Stomach smooth muscle (tissue), 2 donors: ENCODE measurements around the gene ARHGEF7.
A peak's percentile ranks its signal among the peaks of the same experiment; 100 is the strongest.

ENCODE experiments used
- H3K27ac ChIP-seq: one replicate; pipeline ENCODE4 v1.7.0; 2013; ENCODE audit warnings: mild to moderate bottlenecking, low read length, inconsistent platforms
- H3K27me3 ChIP-seq, 2 donors: one replicate each; pipeline ENCODE4 v1.7.0; 2013; ENCODE audit warnings: low read length in 2 of 2; ENCODE audit not compliant: insufficient read depth in 2 of 2, control insufficient read depth in 1 of 2
- H3K36me3 ChIP-seq, 2 donors: one replicate each; pipeline ENCODE4 v1.7.0; 2013; ENCODE audit warnings: low read length in 2 of 2; ENCODE audit not compliant: control insufficient read depth in 2 of 2, insufficient read depth in 2 of 2
- H3K4me1 ChIP-seq: one replicate; pipeline ENCODE4 v1.7.0; 2013; ENCODE audit warnings: low read length; ENCODE audit not compliant: control insufficient read depth, insufficient read depth
- H3K4me3 ChIP-seq, 2 donors: one replicate each; pipeline ENCODE4 v1.7.0; 2013; ENCODE audit warnings: low read length in 2 of 2
- H3K9ac ChIP-seq, 2 donors: one replicate each; pipeline ENCODE4 v1.7.0; 2013; ENCODE audit warnings: low read length in 2 of 2, mild to moderate bottlenecking in 1 of 2
- H3K9me3 ChIP-seq, 2 donors: one replicate each; pipeline ENCODE4 v1.7.0; 2013; ENCODE audit warnings: low read length in 2 of 2; ENCODE audit not compliant: control insufficient read depth in 2 of 2
- donor health status: healthy.
- donor health status: Pancreatic carcinoma.

ARHGEF7 gene

DNA sequence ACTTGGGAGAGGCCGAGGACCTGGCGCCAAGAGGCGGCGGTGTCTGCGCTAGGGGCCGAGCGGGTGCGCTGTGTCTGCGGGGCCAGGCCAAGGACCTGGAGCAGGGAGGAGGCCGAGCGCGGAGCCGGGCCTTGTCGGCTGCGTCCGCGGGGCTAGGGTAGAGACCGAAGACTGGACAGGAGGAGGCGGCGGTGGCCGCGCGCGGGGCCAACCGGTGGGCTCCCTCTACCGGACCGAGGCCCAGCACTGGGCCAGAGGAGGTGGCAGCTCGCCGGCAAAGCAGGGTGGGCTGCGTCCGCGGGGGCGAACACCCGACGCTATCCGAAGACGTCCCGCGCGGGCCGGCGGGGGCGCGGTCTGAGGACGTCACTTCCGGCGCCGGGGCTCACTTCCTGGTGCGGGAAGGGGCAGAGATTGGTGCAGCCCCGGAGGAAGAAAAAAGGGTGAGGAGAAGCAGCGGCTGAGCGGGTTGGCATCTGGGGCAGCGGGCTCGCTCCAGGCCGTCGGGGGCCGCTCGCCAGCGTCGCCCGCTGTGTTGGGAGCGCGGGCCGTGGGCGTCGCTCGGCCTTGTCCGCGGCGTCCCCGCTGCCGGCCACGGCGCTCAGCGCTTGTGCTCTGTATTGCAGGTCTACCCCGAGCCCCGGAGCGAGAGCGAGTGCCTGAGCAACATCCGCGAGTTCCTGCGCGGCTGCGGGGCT, 38.3 kb downstream of the ARHGEF7 start:
- H3K4me1 ChIP-seq = peaks cover 9% of the 10 kb centered on the region
- H3K27ac ChIP-seq = peak overlapping the region; percentile 95
- H3K4me3 ChIP-seq = peak overlapping the region; percentile 87 to 93
- no peaks in the 10 kb centered on the region for H3K36me3 ChIP-seq
- peak overlapping the region; percentile 95 to 97 for H3K9ac ChIP-seq
- no peaks in the 10 kb centered on the region for H3K9me3 ChIP-seq
- H3K27me3 ChIP-seq = no peaks in the 10 kb centered on the region

DNA sequence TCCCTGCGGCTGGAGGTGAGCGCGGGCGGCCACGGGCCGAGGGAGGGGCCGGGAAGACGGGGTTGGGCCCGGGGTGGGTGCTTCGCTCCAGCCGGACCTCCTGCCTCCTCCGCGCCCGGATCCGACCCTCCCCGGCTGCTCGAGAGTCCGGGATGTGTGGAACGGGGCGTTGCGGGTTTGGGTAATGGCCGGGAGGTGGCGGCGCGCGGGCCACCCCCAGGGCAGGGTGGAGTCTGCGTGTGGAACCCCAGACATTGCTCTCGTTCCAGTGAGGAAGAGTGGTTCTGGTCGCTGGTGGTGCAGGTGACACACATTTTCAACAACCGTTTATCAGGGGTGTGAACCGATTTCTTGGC, 38.8 kb downstream of the ARHGEF7 start:
- H3K36me3 ChIP-seq = peaks cover 0 to 2% of the 10 kb centered on the region in 2 donors
- peak overlapping the region; percentile 95 to 97 for H3K9ac ChIP-seq
- no peaks in the 10 kb centered on the region for H3K27me3 ChIP-seq
- H3K9me3 ChIP-seq = no peaks in the 10 kb centered on the region
- peak overlapping the region; percentile 95 for H3K27ac ChIP-seq
- peaks cover 9% of the 10 kb centered on the region for H3K4me1 ChIP-seq
- H3K4me3 ChIP-seq = peak overlapping the region; percentile 87 to 93

DNA sequence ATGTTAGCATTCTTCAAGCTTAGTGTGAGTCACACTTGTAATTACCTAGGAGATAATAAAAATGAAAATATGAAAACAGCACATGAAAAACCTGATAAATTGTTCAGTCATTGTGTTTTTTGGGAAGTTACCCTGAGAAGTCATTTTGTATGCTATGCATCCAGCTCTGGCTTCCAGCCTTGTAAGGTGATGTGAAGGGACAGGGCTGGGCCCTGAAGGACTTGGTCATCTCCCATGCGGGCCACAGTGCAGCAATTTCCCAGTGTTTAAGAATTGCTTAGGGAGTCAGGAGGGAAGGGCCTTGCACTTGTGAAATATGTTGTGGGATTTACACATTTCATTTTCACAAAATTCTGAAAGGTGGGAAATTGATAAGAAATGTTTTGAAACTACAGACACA, 41.3 kb downstream of the ARHGEF7 start:
- H3K27ac ChIP-seq = no peak overlapping the region
- no peak overlapping the region for H3K4me3 ChIP-seq
- no peak overlapping the region for H3K9ac ChIP-seq
- no peaks in the 10 kb centered on the region for H3K27me3 ChIP-seq
- peaks cover 0 to 5% of the 10 kb centered on the region in 2 donors for H3K36me3 ChIP-seq
- H3K9me3 ChIP-seq = no peaks in the 10 kb centered on the region
- peaks cover 9% of the 10 kb centered on the region for H3K4me1 ChIP-seq

- Histone ChIP-seq H3K36me3 (peaks cover 0 to 5% of the 10 kb centered on the region in 2 donors), H3K27ac (no peak overlapping the region), H3K9me3 (no peaks in the 10 kb centered on the region), H3K9ac (no peak overlapping the region), H3K4me3 (no peak overlapping the region), H3K4me1 (peaks cover 9% of the 10 kb centered on the region), H3K27me3 (no peaks in the 10 kb centered on the region)
Observed at GRCh38 chr13:111158136-111158805, 43.2 kb downstream of the ARHGEF7 start.

GRCh38 chr13:111159362-111160320, 44.5 kb downstream of the ARHGEF7 start:
- H3K36me3 ChIP-seq = peaks cover 0 to 5% of the 10 kb centered on the region in 2 donors
- peaks cover 5% of the 10 kb centered on the region for H3K4me1 ChIP-seq
- no peak overlapping the region for H3K4me3 ChIP-seq
- H3K27ac ChIP-seq = no peak overlapping the region
- H3K9me3 ChIP-seq = no peaks in the 10 kb centered on the region
- no peaks in the 10 kb centered on the region for H3K27me3 ChIP-seq
- H3K9ac ChIP-seq = no peak overlapping the region

DNA sequence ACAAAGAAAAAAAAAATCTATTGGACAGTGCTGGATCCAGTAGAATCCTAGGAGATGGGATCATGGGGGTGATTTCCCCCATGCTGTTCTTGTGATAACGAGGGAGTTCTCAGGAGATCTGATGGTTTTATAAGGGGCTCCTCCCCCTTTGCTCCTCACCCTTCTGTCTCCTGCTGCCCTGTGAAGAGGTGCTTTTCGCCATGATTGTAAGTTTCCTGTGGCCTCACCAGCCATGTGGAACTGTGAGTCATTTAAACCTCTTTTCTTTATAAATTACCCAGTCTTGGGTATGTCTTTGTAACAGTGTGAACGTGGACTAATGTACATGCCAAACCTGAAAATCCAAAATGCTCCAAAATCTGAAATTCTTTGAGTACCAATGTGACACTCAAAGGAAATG, 45.5 kb downstream of the ARHGEF7 start:
- Histone ChIP-seq H3K4me3 (no peak overlapping the region), H3K27ac (no peak overlapping the region), H3K9me3 (no peaks in the 10 kb centered on the region), H3K27me3 (no peaks in the 10 kb centered on the region), H3K36me3 (peaks cover 0 to 5% of the 10 kb centered on the region in 2 donors), H3K9ac (no peak overlapping the region), H3K4me1 (no peaks in the 10 kb centered on the region)

DNA sequence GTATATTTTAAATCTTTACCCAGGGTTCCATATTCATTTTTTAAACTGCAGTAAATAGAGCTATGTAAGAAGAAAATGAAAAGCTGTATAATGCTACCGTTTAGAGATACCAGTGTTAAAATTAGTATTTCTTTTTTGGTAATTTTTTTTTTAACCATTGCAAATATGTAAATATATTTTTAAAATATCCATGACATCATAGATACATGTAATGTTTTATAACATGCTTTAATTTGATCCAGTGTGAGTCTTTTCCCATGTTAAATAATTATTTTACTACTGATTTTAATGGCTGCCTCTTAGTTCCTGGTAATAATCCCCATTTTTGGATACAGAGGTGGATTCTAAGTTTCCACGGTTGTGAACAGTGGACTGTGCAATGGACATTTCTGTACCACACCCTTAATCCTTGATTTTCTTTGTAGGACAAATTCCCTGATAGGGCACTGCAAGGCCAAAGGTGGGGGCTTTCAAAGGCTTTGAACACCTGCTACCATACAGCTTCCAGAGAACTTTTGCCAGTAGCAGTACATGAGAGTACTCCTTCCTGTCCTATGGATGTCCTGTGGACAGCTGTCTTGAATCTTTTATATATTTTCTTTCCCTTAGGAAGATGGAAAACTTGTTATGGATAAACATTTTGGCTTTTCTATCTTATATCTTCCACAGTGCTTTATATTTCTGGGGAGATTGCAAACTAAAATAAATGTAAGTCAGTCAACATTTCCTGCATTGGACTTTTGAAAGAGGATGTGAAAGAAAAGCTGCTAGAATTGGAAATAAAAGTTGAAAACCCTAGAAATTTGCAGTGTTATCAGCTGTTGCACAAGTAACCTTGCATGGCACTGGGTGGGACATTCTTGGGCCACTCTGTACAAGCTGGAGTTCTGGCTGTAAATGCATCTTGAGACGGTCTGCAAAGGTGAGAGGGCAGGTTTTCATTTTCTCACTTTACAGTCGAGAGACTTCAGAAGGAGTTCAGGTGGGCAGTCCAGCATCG, 46.8 kb downstream of the ARHGEF7 start:
- H3K9ac ChIP-seq = no peak overlapping the region
- H3K36me3 ChIP-seq = peaks cover 0 to 5% of the 10 kb centered on the region in 2 donors
- H3K27me3 ChIP-seq = no peaks in the 10 kb centered on the region
- H3K4me3 ChIP-seq = no peak overlapping the region
- H3K4me1 ChIP-seq = no peaks in the 10 kb centered on the region
- no peaks in the 10 kb centered on the region for H3K9me3 ChIP-seq
- no peak overlapping the region for H3K27ac ChIP-seq

DNA sequence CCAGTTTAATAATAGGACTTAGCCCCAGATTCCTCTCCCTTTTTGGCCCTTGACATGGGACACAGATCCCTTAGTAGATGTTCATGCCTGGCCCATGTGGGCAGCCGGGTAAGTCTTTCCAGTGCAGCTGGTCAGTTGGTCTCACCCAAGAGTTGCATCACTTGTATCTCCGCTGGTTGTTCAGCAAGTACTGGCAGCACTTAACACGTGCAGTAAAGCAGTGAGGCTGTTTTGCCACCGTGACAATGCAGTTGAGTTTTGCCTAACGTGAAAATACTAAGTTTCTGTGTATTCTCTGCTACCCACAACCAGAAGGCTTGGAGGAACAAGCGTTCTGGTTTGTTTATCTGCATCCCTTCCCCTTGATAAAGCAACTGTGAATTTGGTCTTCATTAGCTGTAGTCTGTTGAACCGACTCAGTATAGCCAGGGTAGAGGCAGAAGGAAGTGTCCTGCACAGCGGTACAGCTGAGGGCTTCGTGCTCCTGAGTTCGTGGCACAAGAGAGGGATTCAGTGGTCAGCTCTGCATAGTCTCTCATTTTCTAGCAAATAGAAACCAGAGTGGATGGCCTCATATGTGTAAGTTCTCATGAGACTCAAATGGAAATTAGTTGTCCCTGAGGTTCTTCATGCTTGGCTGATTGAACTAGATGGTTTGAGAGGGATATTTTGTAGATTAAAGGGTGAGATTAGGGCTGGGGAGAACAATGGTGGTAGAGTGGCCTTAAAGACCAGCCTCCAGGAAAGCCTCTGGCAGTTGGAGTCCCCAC, 50.3 kb downstream of the ARHGEF7 start:
- no peak overlapping the region for H3K27ac ChIP-seq
- H3K27me3 ChIP-seq = no peaks in the 10 kb centered on the region
- H3K9ac ChIP-seq = no peak overlapping the region
- no peak overlapping the region for H3K4me3 ChIP-seq
- H3K4me1 ChIP-seq = no peaks in the 10 kb centered on the region
- no peaks in the 10 kb centered on the region for H3K9me3 ChIP-seq
- peaks cover 0 to 6% of the 10 kb centered on the region in 2 donors for H3K36me3 ChIP-seq

DNA sequence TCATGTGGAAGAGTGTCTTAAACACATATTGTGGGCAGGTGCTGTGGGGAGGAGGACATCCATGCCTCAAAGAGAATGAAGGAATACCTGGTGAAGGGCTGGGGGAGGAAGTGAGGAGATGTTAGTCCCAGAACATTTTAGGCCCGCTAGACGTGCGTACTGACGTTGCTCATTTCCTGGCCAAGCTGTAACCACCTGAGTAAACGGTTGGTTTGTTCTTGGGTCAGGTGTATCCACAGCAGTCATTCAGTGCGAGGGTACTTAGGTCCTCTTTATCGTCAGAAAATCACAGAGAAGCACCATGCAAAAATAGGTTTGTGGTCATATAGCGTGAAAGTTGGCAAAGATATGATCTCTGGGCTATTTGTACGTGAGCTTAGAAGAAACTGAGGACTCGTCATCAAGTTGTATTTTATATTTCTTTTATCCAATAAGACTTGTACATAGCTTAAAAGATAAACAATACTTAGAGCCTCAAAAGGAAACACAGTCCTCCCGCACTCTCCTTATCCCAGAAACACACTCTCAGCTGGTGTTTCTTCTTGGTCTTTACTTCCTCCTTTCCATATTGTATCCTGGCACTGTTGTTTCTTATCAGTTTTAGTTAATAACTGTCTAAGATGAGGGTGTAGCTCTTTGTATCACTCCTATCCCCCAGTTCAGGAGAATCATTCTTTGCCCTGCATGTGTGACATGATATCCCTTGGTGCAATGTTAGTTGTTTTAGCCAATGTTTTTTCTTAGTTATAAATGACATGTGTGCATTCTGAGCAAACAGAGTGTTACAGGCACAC, 52.0 kb downstream of the ARHGEF7 start:
- Histone ChIP-seq H3K9ac (no peak overlapping the region), H3K4me1 (peaks cover 5% of the 10 kb centered on the region), H3K4me3 (no peak overlapping the region), H3K36me3 (peaks cover 0 to 6% of the 10 kb centered on the region in 2 donors), H3K27ac (no peak overlapping the region), H3K27me3 (no peaks in the 10 kb centered on the region), H3K9me3 (no peaks in the 10 kb centered on the region)
